Hepatocyte (in vitro differentiated cells): ENCODE data around the gene PTPRD. TPM values are rescaled to one million over a fixed set of nuclear protein-coding genes. Genes with fewer than 3 reads are reported as not detected.

ENCODE experiments used
- DNase-seq: peaks from one replicate; pipeline ENCODE4 v3.0.0-alpha.2; 2016; ENCODE audit warnings: low spot score
- H2AFZ ChIP-seq: fragments of 200-600 bp; sonication (generic); 2 replicates; pipeline ENCODE4 v1.6.0; 2016; ENCODE audit warnings: antibody characterized with exemption, mild to moderate bottlenecking
- H3K27ac ChIP-seq: fragments of 200-600 bp; sonication (generic); 2 replicates; pipeline ENCODE4 v1.5.1; 2016; ENCODE audit warnings: mild to moderate bottlenecking
- H3K27me3 ChIP-seq: fragments of 200-600 bp; sonication (generic); 2 replicates; pipeline ENCODE4 v1.6.1; 2016
- H3K36me3 ChIP-seq: fragments of 200-600 bp; sonication (generic); replicated peaks from 2 replicates; pipeline ENCODE4 v1.5.1; 2016; ENCODE audit warnings: low read depth; ENCODE audit not compliant: insufficient read depth
- H3K4me1 ChIP-seq: fragments of 200-600 bp; sonication (generic); 2 replicates; pipeline ENCODE4 v1.5.1; 2016; ENCODE audit warnings: mild to moderate bottlenecking, moderate library complexity; ENCODE audit not compliant: insufficient read depth
- H3K4me2 ChIP-seq: fragments of 200-600 bp; sonication (generic); 2 replicates; pipeline ENCODE4 v1.6.0; 2016
- H3K4me3 ChIP-seq: fragments of 200-600 bp; sonication (generic); 2 replicates; pipeline ENCODE4 v1.5.1; 2016; ENCODE audit warnings: mild to moderate bottlenecking
- H3K79me2 ChIP-seq: fragments of 200-600 bp; sonication (generic); 2 replicates; pipeline ENCODE4 v1.6.0; 2017; ENCODE audit warnings: mild to moderate bottlenecking
- H3K9me2 ChIP-seq: fragments of 200-600 bp; sonication (generic); replicated peaks from 2 replicates; pipeline ENCODE4 v1.6.0; 2017; ENCODE audit warnings: mild to moderate bottlenecking; ENCODE audit not compliant: insufficient read depth
- H3K9me3 ChIP-seq: fragments of 200-600 bp; sonication (generic); 2 replicates; pipeline ENCODE4 v1.5.1; 2016; ENCODE audit warnings: low read depth, mild to moderate bottlenecking
- H4K20me1 ChIP-seq: fragments of 200-600 bp; sonication (generic); 2 replicates; pipeline ENCODE4 v1.6.0; 2016; ENCODE audit warnings: mild to moderate bottlenecking; ENCODE audit not compliant: insufficient read depth, poor library complexity, severe bottlenecking
- EZH2 ChIP-seq: fragments of 200-600 bp; sonication (generic); IDR thresholded peaks from 2 replicates; pipeline ENCODE4 v1.6.1; 2016; ENCODE audit warnings: antibody characterized with exemption, mild to moderate bottlenecking, borderline replicate concordance
- EZH2phosphoT487 ChIP-seq: fragments of 200-600 bp; sonication (generic); IDR thresholded peaks from one replicate; pipeline ENCODE4 v1.6.1; 2018; ENCODE audit warnings: antibody characterized with exemption, mild to moderate bottlenecking, low read depth, moderate library complexity; ENCODE audit not compliant: unreplicated experiment, severe bottlenecking
- WGBS: methylation state at CpG from one replicate; pipeline ENCODE4 v1.1.6; 2016; ENCODE audit warnings: low lambda C conversion rate; ENCODE audit errors: missing lambda C conversion rate; 5-methylcytosine and 5-hydroxymethylcytosine counted together
- polyA plus RNA-seq: library from polyadenylated mRNA; unstranded; fragments of >200 nt; fragmentation: Nextera tagmentation; extraction: Ambion mirVana; gene quantifications from 2 replicates; pipeline ENCODE4 v1.2.1, GENCODE V29; 2016
- total RNA-seq: library from RNA; depleted of rRNA; stranded (reverse); fragments of >200 nt; gene quantifications from 2 replicates; pipeline ENCODE4 v1.2.3, GENCODE V29; 2014
- TF ChIP-seq, protein P1 (sequence below): fragments of 200-600 bp; sonication (generic); IDR thresholded peaks from 2 replicates; pipeline ENCODE4 v1.5.1; 2016; ENCODE audit warnings: antibody characterized with exemption, mild to moderate bottlenecking; ENCODE audit not compliant: poor library complexity

The PTPRD gene
- total and polyA plus RNA-seq, 2 experiments from 2014 or later: 6.5 to 77.6 TPM

GRCh38 chr9:10080012-10080411 lies 532.8 kb downstream of the PTPRD start:
- no peak overlapping the region for H3K27ac ChIP-seq
- no peak for DNase-seq
- no peak overlapping the region for H3K4me2 ChIP-seq
- TF ChIP-seq EZH2phosphoT487 (no peak), EZH2 (no peak)
- TF ChIP-seq, protein P1, sequence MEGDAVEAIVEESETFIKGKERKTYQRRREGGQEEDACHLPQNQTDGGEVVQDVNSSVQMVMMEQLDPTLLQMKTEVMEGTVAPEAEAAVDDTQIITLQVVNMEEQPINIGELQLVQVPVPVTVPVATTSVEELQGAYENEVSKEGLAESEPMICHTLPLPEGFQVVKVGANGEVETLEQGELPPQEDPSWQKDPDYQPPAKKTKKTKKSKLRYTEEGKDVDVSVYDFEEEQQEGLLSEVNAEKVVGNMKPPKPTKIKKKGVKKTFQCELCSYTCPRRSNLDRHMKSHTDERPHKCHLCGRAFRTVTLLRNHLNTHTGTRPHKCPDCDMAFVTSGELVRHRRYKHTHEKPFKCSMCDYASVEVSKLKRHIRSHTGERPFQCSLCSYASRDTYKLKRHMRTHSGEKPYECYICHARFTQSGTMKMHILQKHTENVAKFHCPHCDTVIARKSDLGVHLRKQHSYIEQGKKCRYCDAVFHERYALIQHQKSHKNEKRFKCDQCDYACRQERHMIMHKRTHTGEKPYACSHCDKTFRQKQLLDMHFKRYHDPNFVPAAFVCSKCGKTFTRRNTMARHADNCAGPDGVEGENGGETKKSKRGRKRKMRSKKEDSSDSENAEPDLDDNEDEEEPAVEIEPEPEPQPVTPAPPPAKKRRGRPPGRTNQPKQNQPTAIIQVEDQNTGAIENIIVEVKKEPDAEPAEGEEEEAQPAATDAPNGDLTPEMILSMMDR: no peak
- no peak overlapping the region for H3K4me3 ChIP-seq
- H3K79me2 ChIP-seq: no peaks in the 10 kb centered on the region
- no peaks in the 10 kb centered on the region for H4K20me1 ChIP-seq
- H3K4me1 ChIP-seq: no peaks in the 10 kb centered on the region
- no peak overlapping the region for H2AFZ ChIP-seq
- H3K36me3 ChIP-seq: no peaks in the 10 kb centered on the region
- H3K27me3 ChIP-seq: no peaks in the 10 kb centered on the region
- H3K9me3 ChIP-seq: no peaks in the 10 kb centered on the region
- H3K9me2 ChIP-seq: no peaks in the 10 kb centered on the region

DNA sequence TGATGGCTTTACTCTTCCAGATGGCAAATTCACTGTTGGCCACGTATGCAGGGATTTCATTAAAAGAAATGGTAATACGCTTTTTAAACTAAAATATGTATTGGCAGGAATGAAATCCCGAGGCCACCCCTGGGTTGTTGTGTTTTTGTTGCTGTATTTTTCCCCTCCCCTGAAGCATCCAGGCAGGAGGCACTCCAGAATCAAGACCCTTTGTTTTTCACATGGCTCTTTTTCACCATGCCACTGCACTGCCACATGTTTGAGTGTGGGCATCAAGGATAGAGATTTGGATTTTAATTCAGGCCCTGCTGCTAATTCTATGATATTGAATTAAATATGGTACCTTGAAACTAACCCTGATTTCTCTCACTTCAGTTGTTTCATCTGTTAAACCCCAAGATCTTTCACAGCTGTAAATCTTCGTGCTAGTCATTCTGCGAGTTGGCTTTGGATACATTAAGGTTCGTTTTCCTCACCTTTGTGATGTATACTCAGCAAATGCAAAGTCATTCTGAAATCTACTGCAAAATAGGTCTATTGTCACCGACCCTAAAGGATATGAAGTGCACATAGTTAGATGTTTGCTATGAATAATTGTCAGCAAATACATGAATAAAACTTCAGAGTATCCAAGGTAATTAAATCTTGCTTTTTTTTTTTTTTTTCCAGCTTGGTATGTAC lies 533.4 kb downstream of the PTPRD start:
- Histone ChIP-seq H3K9me3 (no peaks in the 10 kb centered on the region), H3K79me2 (no peaks in the 10 kb centered on the region), H2AFZ (no peak overlapping the region), H4K20me1 (no peaks in the 10 kb centered on the region), H3K4me1 (no peaks in the 10 kb centered on the region), H3K27ac (no peak overlapping the region), H3K27me3 (no peaks in the 10 kb centered on the region), H3K4me2 (no peak overlapping the region), H3K9me2 (no peaks in the 10 kb centered on the region), H3K36me3 (no peaks in the 10 kb centered on the region), H3K4me3 (no peak overlapping the region)
- 68% methylated on average over 7 of the region's 7 CpGs for WGBS
- no peak for DNase-seq
- TF ChIP-seq EZH2phosphoT487 (no peak), EZH2 (no peak)
- TF ChIP-seq, protein P1: no peak

GRCh38 chr9:10071579-10071978 lies 541.2 kb downstream of the PTPRD start:
- H3K4me3 ChIP-seq: no peak overlapping the region
- H3K4me1 ChIP-seq: no peaks in the 10 kb centered on the region
- no peaks in the 10 kb centered on the region for H4K20me1 ChIP-seq
- no peak for DNase-seq
- WGBS: 62% methylated on average over 1 of the region's 1 CpG
- TF ChIP-seq EZH2phosphoT487: no peak
- no peak for TF ChIP-seq EZH2
- TF ChIP-seq, protein P1: no peak
- no peaks in the 10 kb centered on the region for H3K36me3 ChIP-seq
- H3K9me3 ChIP-seq: no peaks in the 10 kb centered on the region
- H3K4me2 ChIP-seq: no peak overlapping the region
- H3K27me3 ChIP-seq: no peaks in the 10 kb centered on the region
- H3K9me2 ChIP-seq: no peaks in the 10 kb centered on the region
- H3K27ac ChIP-seq: no peak overlapping the region
- H3K79me2 ChIP-seq: no peaks in the 10 kb centered on the region
- no peak overlapping the region for H2AFZ ChIP-seq
